GM18951 (cell line): ENCODE data around the gene LEUTX.
"Not testable (repeated sequence)": the region's sequence is repeated elsewhere in the genome, so short reads cannot be mapped to it uniquely, and the experiment has no call there.

Source experiments
- POLR2A ChIP-seq: IDR thresholded peaks from 4 replicates; pipeline ENCODE4 v1.6.1; 2011; ENCODE audit warnings: mild to moderate bottlenecking; ENCODE audit not compliant: insufficient read length, insufficient read depth; ENCODE audit errors: extremely low read depth
- in situ Hi-C: fragments of 300-500 bp; cut with MboI; formaldehyde crosslinking; loops from one replicate; pipeline ENCODE4 v1.12.0; 2022; ENCODE audit warnings: low sequenced_read_pairs, mixed read lengths, inconsistent platforms; ENCODE audit not compliant: unreplicated experiment

Gene LEUTX

GRCh38 chr19:39754971-39755370 is 23.7 kb upstream of the LEUTX start:
- no peak for TF ChIP-seq POLR2A
- in situ Hi-C loops: no loop called here

GRCh38 chr19:39759457-39760184 is 19.0 kb upstream of the LEUTX start:
- in situ Hi-C loops: no loop called here
- no peak for TF ChIP-seq POLR2A

- in situ Hi-C loops: not testable (repeated sequence)
Measured at GRCh38 chr19:39761851-39762250, 16.8 kb upstream of the LEUTX start.

GRCh38 chr19:39765091-39766076 is 13.3 kb upstream of the LEUTX start:
- in situ Hi-C loops: no loop called here
- TF ChIP-seq POLR2A: no peak

GRCh38 chr19:39768334-39768733 is 10.3 kb upstream of the LEUTX start:
- no peak for TF ChIP-seq POLR2A
- in situ Hi-C loops: no loop called here

GRCh38 chr19:39768786-39769185 is 9.9 kb upstream of the LEUTX start:
- in situ Hi-C loops: no loop called here

GRCh38 chr19:39780894-39781293 is 2.2 kb downstream of the LEUTX start:
- in situ Hi-C loops: no loop called here

More at GRCh38 chr19:39768786-39769185, 9.9 kb upstream of the LEUTX start:
- no peak for TF ChIP-seq POLR2A

GRCh38 chr19:39788244-39788643 is 9.6 kb downstream of the LEUTX start:
- in situ Hi-C loops: no loop called here
- no peak for TF ChIP-seq POLR2A

More at GRCh38 chr19:39780894-39781293, 2.2 kb downstream of the LEUTX start:
- no peak for TF ChIP-seq POLR2A

GRCh38 chr19:39792999-39793546 is 14.4 kb downstream of the LEUTX start:
- no peak for TF ChIP-seq POLR2A
- in situ Hi-C loops: no loop called here

- in situ Hi-C loops: no loop called here
- TF ChIP-seq POLR2A: no peak
Measured at GRCh38 chr19:39795001-39795400, 16.3 kb downstream of the LEUTX start.

- in situ Hi-C loops: no loop called here
- TF ChIP-seq POLR2A: no peak
Measured at GRCh38 chr19:39796000-39796498, 17.4 kb downstream of the LEUTX start.

GRCh38 chr19:39797083-39797482 is 18.4 kb downstream of the LEUTX start:
- in situ Hi-C loops: no loop called here
- TF ChIP-seq POLR2A: no peak

GRCh38 chr19:39802958-39803357 is 24.3 kb downstream of the LEUTX start:
- in situ Hi-C loops: no loop called here
- no peak for TF ChIP-seq POLR2A
